Urinary bladder (tissue), 4 donors: ENCODE data around the gene XPNPEP2. TPM values are rescaled to one million over a fixed set of nuclear protein-coding genes. Genes with fewer than 3 reads are reported as not detected.

Source experiments
- DNase-seq: peaks from one replicate; pipeline ENCODE4 v3.0.0-alpha.2; 2015; ENCODE audit errors: extremely low spot score
- H3K27ac ChIP-seq: one replicate; pipeline ENCODE4 v1.5.1; 2013; ENCODE audit warnings: low read depth, mild to moderate bottlenecking, moderate library complexity
- H3K36me3 ChIP-seq: one replicate; pipeline ENCODE4 v1.6.1; 2013; ENCODE audit warnings: mild to moderate bottlenecking, moderate library complexity; ENCODE audit not compliant: insufficient read depth
- H3K4me1 ChIP-seq: one replicate; pipeline ENCODE4 v1.6.1; 2013; ENCODE audit warnings: mild to moderate bottlenecking, moderate library complexity; ENCODE audit not compliant: insufficient read depth
- H3K4me3 ChIP-seq: one replicate; pipeline ENCODE4 v1.5.1; 2013; ENCODE audit warnings: low read depth, low read length
- WGBS: extraction: QIAGEN DNeasy Blood & Tissue Kit; methylation state at CpG from one replicate; pipeline ENCODE4 v1.1.7; 2013; 5-methylcytosine and 5-hydroxymethylcytosine counted together
- polyA plus RNA-seq: library from polyadenylated mRNA; stranded (reverse); fragments of 200-250 nt; gene quantifications from one replicate; pipeline ENCODE4 v1.2.3, GENCODE V29; 2013
- total RNA-seq: library from RNA; depleted of rRNA; stranded (reverse); fragments of >200 nt; gene quantifications from one replicate; pipeline ENCODE4 v1.2.3, GENCODE V29; 2014
- donor health status: healthy with polysubstance abuse.
- donor health status: healthy.

The XPNPEP2 gene
- total and polyA plus RNA-seq, 2 donors = 4.7 to 9.9 TPM

GRCh38 chrX:129793604-129794191, 54.9 kb downstream of the XPNPEP2 start:
- H3K4me3 ChIP-seq = no peak overlapping the region

GRCh38 chrX:129795584-129795983, 56.8 kb downstream of the XPNPEP2 start:
- no peaks in the 10 kb centered on the region for H3K36me3 ChIP-seq
- DNase-seq = no peak

More at GRCh38 chrX:129793604-129794191, 54.9 kb downstream of the XPNPEP2 start:
- WGBS = 82% methylated on average over 20 of the region's 20 CpGs
- H3K36me3 ChIP-seq = no peaks in the 10 kb centered on the region
- no peak for DNase-seq
- no peaks in the 10 kb centered on the region for H3K4me1 ChIP-seq
- no peak overlapping the region for H3K27ac ChIP-seq

DNA sequence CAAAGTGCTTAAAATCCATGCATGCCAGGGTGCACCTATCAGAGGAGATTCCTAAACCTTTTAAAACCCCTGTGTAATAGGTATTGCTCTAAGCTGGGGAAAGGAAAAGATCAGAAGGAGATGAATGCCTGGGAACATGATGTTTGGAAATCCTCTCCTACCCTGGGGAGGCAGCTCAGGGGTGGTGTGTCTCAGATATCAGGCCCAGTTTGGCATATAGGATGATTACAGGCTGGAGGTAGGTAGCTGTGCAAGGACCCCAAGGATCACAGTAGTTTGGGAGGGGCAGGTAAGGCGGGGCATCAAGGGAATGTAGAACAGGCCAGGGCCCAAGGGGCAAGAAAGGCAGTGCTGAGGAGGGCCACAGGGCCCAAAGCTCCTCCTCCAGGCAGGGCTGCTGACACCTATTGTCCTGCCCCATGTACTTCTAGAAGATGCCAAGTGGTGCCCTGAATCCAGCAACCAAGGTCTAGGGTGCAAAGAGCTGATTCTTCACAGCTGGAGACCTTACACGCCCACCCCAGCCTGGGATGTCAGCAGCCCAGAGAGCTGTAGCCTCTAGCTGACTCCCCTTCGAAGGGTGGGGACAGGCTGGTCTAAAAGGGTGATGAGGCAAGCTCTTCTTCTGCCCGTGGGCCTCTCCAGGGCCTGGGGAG, 58.6 kb downstream of the XPNPEP2 start:
- H3K4me1 ChIP-seq = no peaks in the 10 kb centered on the region
- H3K27ac ChIP-seq = no peak overlapping the region
- DNase-seq = no peak
- H3K4me3 ChIP-seq = no peak overlapping the region
- WGBS = 89% methylated on average over 4 of the region's 4 CpGs
- H3K36me3 ChIP-seq = no peaks in the 10 kb centered on the region

More at GRCh38 chrX:129795584-129795983, 56.8 kb downstream of the XPNPEP2 start:
- Histone ChIP-seq H3K4me3 (no peak overlapping the region), H3K27ac (no peak overlapping the region), H3K4me1 (no peaks in the 10 kb centered on the region)
- whole genome bisulfite sequencing = 90% methylated on average over 1 of the region's 1 CpG

DNA sequence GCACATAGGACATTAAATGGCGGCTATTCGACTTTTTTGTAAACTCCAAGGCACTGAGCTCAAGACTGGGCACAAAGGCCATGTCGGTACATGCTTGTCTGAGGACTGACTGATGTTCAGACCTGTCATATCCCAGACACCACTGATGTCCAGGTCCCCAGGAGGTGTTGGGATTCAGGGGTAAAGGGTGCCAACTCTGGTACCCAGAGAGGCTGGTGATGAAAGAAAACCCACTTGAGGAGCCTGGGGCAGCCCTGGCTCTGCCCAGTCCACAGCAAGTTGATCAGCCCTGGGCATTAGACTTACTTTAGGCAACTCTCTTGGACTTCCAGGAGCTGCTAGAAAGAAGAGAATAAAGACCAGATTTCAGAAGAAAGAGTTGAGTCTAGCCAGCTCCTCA, 59.7 kb downstream of the XPNPEP2 start:
- no peak overlapping the region for H3K27ac ChIP-seq
- no peaks in the 10 kb centered on the region for H3K36me3 ChIP-seq
- no peaks in the 10 kb centered on the region for H3K4me1 ChIP-seq
- DNase-seq = no peak
- WGBS = 95% methylated on average over 3 of the region's 3 CpGs
- no peak overlapping the region for H3K4me3 ChIP-seq

- WGBS = 82% methylated on average over 5 of the region's 5 CpGs
- H3K4me3 ChIP-seq = no peak overlapping the region
- no peak for DNase-seq
Measured at GRCh38 chrX:129798888-129799287, 60.1 kb downstream of the XPNPEP2 start.

DNA sequence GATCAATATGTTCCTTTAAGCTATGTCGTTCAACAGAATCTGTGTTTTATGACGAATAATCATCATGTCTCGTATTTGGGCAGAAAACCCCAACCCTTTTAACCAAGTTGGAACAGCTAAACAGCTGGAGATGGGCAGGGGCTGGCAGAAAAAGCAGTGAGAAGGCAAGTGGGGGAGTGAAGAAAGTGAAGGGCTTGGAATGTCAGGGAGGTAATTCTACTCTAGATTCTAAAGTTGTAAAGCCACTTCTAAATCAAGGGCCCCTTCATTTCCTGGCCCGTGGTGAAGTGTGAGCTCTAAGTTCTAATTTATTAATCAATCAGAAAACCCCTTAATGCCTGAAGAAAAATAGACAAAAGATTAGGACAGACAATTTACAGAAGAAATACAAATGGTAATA, 61.4 kb downstream of the XPNPEP2 start:
- Histone ChIP-seq H3K4me3 (no peak overlapping the region), H3K4me1 (no peaks in the 10 kb centered on the region), H3K27ac (no peak overlapping the region), H3K36me3 (no peaks in the 10 kb centered on the region)
- WGBS = 81% methylated on average over 4 of the region's 4 CpGs
- DNase-seq = no peak

More at GRCh38 chrX:129798888-129799287, 60.1 kb downstream of the XPNPEP2 start:
- no peak overlapping the region for H3K27ac ChIP-seq
- no peaks in the 10 kb centered on the region for H3K4me1 ChIP-seq
- H3K36me3 ChIP-seq = no peaks in the 10 kb centered on the region

DNA sequence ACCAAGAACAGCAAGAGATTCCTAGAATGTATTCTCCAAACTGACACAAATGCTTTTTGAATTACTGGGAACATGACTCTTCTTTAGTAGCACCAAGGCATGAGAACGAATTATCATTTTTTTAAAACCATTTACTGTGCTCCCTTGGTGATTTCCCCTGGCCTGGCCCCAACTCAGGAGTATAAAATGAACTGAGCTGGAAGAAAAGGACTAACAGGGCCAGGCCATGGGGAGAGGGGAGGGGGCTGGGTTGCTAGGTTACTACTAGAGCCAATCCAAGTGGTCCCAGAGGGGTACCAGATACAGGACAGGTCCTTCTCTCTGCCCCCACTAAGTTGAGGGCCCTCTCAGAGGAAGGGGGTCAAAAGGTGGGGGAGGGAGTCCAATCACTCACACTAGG, 64.1 kb downstream of the XPNPEP2 start:
- Histone ChIP-seq H3K27ac (no peak overlapping the region), H3K4me1 (no peaks in the 10 kb centered on the region), H3K36me3 (no peaks in the 10 kb centered on the region), H3K4me3 (no peak overlapping the region)
- no peak for DNase-seq
- WGBS = 41% methylated on average over 1 of the region's 1 CpG

GRCh38 chrX:129804806-129805205, 66.0 kb downstream of the XPNPEP2 start:
- Histone ChIP-seq H3K4me1 (no peaks in the 10 kb centered on the region), H3K27ac (no peak overlapping the region), H3K36me3 (no peaks in the 10 kb centered on the region), H3K4me3 (no peak overlapping the region)
- DNase-seq = no peak
- WGBS = 91% methylated on average over 4 of the region's 4 CpGs

DNA sequence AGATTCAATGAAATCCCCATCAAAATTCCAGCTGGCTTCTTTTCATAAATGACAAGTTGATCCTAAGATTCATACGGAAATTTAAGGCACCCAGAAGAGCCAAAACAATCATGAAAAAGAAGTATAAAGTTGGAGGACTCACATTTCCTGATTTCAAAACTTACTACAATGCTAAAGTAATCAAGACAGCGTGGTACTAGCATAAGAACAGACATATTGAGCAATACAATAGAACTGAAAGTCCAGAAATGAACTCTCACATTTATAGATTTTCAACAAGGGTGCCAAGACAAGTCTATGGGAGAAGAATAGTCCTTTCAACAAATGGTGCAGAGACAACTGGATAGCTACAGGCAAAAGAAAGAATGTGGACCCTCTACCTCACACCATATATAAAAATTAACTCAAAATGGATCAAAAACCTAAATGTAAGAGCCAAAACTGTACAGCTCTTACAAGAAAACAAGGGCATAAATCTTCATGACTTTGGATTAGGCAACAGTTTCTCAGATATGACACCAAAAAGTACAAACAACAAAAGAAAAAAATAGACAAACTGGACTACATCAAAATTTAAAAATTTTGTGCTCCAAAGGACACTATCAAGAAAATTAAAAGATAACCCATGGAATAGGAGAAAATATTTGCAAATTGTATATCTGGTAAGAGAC, 69.5 kb downstream of the XPNPEP2 start:
- Histone ChIP-seq H3K4me1 (no peaks in the 10 kb centered on the region), H3K27ac (no peak overlapping the region), H3K4me3 (no peak overlapping the region), H3K36me3 (no peaks in the 10 kb centered on the region)
- DNase-seq = no peak
- 71% methylated on average over 2 of the region's 2 CpGs for WGBS

DNA sequence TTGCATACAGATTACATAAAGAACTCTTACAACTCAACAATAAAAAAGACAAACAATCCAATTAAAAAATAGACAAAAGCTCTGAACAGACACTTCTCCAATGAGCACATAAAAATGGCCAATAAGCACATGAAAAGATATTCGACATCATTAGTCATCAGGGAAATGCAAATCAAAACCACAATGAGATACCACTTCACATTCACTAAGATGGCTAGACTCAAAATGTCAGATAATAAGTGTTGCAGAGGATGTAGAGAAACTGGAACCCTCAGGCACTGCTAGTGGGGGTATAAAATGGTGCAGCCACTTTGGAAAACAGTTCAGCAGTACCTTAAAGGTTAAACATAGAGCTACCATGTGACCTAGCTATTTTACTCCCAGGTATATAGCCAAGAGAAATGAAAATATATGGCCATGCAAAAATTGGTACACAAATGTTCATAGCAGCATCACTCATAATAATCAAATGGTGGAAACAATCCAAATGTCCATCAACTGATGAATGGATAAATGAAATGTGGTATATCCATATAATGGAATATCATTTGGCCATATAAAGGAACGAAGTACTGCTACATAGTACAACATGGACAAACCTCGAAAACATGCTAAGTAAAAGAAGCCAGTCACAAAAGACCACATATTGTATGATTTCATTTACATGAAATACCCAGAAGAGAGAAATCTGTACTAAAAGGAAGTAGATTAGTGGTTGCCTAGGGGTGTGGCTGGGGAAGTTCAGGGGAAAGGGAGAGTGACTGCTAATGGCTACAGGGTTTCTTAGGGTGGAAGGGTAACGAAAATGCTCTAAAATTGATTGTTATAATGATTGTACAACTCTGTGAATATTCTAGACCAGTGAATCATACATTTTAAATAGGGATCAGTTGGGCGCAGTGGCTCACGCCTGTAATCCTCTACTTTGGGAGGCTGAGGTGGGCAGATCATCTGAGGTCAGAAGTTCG, 70.3 kb downstream of the XPNPEP2 start:
- no peaks in the 10 kb centered on the region for H3K4me1 ChIP-seq
- 92% methylated on average over 7 of the region's 7 CpGs for WGBS
- no peak for DNase-seq
- no peak overlapping the region for H3K27ac ChIP-seq
- H3K4me3 ChIP-seq = no peak overlapping the region
- H3K36me3 ChIP-seq = no peaks in the 10 kb centered on the region

GRCh38 chrX:129813662-129814368, 75.0 kb downstream of the XPNPEP2 start:
- no peak for DNase-seq
- Histone ChIP-seq H3K4me3 (no peak overlapping the region), H3K27ac (no peak overlapping the region), H3K4me1 (no peaks in the 10 kb centered on the region), H3K36me3 (no peaks in the 10 kb centered on the region)
- WGBS = 88% methylated on average over 6 of the region's 6 CpGs

DNA sequence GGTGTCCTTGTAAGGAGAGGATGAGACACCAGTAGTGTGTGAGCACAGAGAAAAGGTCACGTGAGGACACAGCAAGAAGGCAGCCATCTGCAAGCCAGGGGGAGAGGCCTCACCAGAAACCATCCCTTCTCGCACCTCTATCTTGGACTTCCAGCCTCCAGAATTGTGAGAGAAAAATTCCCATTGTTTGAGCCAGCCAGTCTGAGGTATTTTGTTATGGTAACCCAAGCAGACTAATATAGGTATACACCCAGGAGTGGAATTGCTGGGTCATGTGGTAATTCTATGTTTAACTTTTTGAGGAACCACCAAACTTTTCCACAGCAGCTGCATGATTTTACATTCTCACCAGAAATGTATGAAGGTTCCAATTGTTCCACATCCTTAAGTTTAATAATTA, 79.3 kb downstream of the XPNPEP2 start:
- DNase-seq = no peak
- WGBS = 95% methylated on average over 2 of the region's 2 CpGs
- H3K36me3 ChIP-seq = no peaks in the 10 kb centered on the region
- H3K27ac ChIP-seq = no peak overlapping the region
- no peaks in the 10 kb centered on the region for H3K4me1 ChIP-seq
- no peak overlapping the region for H3K4me3 ChIP-seq
